Measurements from ENCODE around the gene AASS.

AASS gene

DNA sequence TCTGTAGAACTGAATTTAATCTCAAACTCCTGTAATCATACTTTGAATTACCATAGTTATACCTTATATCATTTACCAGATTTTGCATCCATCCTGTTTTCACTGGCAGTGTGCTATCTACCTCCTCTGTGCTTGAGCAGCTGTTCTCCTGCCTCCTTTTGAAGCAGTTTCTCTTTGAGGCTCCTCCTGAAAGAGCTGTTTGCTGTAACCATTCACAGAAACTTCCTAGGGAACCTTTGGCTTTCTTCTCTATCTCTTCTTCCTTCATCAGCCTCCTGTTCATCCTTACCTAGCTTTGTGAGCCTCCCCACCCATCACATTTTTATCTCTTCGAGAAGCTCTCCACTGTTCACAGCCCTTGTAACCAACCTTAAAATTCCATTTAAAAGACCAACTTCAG is 108.2 kb downstream of the AASS start:
- no peak for DNase-seq

DNA sequence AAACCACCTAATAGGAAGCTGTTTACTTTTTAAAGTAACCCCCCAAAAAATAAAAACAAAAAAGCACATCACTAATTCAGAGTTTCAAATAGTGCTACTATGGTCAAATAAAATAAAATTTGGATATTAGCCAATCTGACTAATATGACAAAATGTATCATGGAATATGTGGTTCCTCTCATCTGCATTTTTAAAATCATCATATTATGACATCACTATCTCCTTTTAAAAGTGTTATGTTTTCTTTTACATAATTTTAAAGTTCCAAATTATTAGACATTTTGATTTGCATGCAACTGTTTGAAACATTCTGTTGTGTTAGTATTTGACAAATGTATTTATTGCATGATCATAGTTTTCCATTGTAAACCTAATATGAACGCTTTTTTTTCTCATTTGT is 110.4 kb downstream of the AASS start:
- DNase-seq = no peak

DNA sequence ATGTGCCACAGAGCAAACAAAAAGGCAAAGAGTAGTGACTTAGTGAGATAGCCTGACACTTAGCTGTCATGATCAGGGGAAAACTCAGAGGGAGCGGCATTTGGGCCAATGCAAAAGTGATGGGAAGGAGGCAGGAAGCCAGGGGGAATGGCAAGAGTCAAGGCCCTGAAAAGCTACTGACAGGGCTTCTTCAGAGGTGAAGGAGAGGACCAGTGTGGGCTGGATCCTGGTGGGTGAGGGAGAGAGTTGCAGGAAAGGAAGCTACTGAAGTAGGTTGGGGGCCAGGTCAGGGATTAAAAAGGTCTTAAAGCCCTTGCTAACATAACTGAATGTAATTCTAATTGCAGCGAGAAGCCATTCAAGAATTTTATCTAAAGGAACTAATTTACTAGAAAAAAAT is 117.0 kb downstream of the AASS start:
- DNase-seq = no peak
